ENCODE measurements around the gene RGS19.

The RGS19 gene

GRCh38 chr20:64062596-64063388, 16.5 kb downstream of the RGS19 start, which contains the start of gene TCEA2:
Gene TCEA2, plus strand, starts transcription at chr20:64063198. Its CDS starts 115 bp downstream, at chr20:64063313.
- DNase-seq = peak; percentile 77 to 94 (median 89)

GRCh38 chr20:64062276-64062595, 17.1 kb downstream of the RGS19 start:
- no peak for DNase-seq

GRCh38 chr20:64058536-64058935, 20.8 kb downstream of the RGS19 start:
- no peak for DNase-seq

- DNase-seq = peak; percentile 55 to 74 (median 67)
These were observed 21.5 kb downstream of the RGS19 start for GRCh38 chr20:64057628-64058498.

GRCh38 chr20:64056889-64057627, 22.3 kb downstream of the RGS19 start:
- DNase-seq = peak in 1 of 5 donors; percentile 56

- no peak for DNase-seq
These were observed 22.8 kb downstream of the RGS19 start for GRCh38 chr20:64056639-64056888.

GRCh38 chr20:64055893-64056638, 23.3 kb downstream of the RGS19 start:
- no peak for DNase-seq

- DNase-seq = no peak
These were observed 23.9 kb downstream of the RGS19 start for GRCh38 chr20:64055396-64055892.

- no peak for DNase-seq
These were observed 25.3 kb downstream of the RGS19 start for GRCh38 chr20:64053841-64054661.

- DNase-seq = no peak
These were observed 26.1 kb downstream of the RGS19 start for GRCh38 chr20:64052987-64053840.

- DNase-seq = no peak
These were observed 27.0 kb downstream of the RGS19 start for GRCh38 chr20:64052326-64052722.

- DNase-seq = no peak
These were observed 27.6 kb downstream of the RGS19 start for GRCh38 chr20:64051561-64052325.

- DNase-seq = no peak
These were observed 28.3 kb downstream of the RGS19 start for GRCh38 chr20:64051033-64051452.

- DNase-seq = no peak
These were observed 28.9 kb downstream of the RGS19 start for GRCh38 chr20:64050261-64051032.

GRCh38 chr20:64049878-64050260, 29.4 kb downstream of the RGS19 start:
- no peak for DNase-seq

- DNase-seq = peak in 1 of 5 donors; percentile 41
These were observed 30.0 kb downstream of the RGS19 start, which contains the start of gene SOX18 for GRCh38 chr20:64049060-64049877. Gene SOX18, minus strand, starts transcription at chr20:64049639. Its CDS starts 123 bp downstream, at chr20:64049516.

GRCh38 chr20:64048402-64049044, 30.8 kb downstream of the RGS19 start:
- no peak for DNase-seq

Measured in T-helper 1 cell (primary cell).